ENCODE data around the gene ATP2B1.

DNA sequence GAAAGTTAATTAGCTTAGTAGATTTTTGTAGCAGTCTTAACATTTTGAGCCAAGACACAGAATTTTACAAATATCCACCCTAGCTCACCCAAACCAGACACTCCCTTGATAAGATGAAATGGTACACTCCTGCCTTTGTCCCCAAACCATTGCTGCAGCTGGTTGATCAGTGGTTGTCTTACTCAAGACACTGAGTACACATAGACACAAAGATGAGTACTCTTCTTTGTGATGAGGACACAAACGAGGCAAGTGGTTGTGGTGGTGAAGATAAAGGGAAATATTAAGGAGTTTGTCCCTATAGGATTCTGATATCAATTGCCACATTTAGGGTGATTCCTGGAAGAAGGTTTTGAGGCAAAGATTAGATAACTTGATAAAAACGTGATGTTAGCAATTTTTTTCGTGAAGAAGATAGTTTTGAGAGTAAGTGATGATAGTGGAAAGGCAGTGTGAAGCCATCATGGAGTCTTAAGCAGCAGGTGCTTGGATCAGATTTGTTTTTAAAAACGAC is 21.4 kb upstream of the ATP2B1 start:
- TF ChIP-seq, protein P1, sequence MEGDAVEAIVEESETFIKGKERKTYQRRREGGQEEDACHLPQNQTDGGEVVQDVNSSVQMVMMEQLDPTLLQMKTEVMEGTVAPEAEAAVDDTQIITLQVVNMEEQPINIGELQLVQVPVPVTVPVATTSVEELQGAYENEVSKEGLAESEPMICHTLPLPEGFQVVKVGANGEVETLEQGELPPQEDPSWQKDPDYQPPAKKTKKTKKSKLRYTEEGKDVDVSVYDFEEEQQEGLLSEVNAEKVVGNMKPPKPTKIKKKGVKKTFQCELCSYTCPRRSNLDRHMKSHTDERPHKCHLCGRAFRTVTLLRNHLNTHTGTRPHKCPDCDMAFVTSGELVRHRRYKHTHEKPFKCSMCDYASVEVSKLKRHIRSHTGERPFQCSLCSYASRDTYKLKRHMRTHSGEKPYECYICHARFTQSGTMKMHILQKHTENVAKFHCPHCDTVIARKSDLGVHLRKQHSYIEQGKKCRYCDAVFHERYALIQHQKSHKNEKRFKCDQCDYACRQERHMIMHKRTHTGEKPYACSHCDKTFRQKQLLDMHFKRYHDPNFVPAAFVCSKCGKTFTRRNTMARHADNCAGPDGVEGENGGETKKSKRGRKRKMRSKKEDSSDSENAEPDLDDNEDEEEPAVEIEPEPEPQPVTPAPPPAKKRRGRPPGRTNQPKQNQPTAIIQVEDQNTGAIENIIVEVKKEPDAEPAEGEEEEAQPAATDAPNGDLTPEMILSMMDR (IDR thresholded peaks at IDR 0.05), result no peak
- TF ChIP-seq POLR2A (IDR thresholded peaks at IDR 0.05), result no peak
